ENCODE results near the gene DFFB. TPM values are rescaled to one million over a fixed set of nuclear protein-coding genes. Genes with fewer than 3 reads are reported as not detected.

The DFFB gene
- polyA plus RNA-seq, 6 donors from 2014 or later, result 2.7 to 10.2 (median 7.3) TPM

- Mint-ChIP-seq H3K27me3 (peaks cover 0 to 14% (median 7%) of the 10 kb centered on the region in 3 donors), H3K4me3 (peak overlapping the region in 2 of 8 donors; percentile 59 to 68), H3K4me1 (peaks cover 9 to 13% (median 12%) of the 10 kb centered on the region in 3 donors), H3K9me3 (no peaks in the 10 kb centered on the region), H3K27ac (peak overlapping the region in 1 of 6 donors; percentile 19), H3K36me3 (no peaks in the 10 kb centered on the region)
- DNase-seq (no peak), ATAC-seq (ENCODE audit: low read depth in 2 of 2) (no peak)
Observed at GRCh38 chr1:3905266-3905952, 48.1 kb downstream of the DFFB start.

GRCh38 chr1:3905953-3906671 lies 48.8 kb downstream of the DFFB start:
- H3K9me3 Mint-ChIP-seq, result no peaks in the 10 kb centered on the region
- ATAC-seq (ENCODE audit: low read depth in 2 of 2) (no peak), DNase-seq (no peak)
- peak overlapping the region in 2 of 8 donors; percentile 59 to 68 for H3K4me3 Mint-ChIP-seq
- H3K27me3 Mint-ChIP-seq, result peaks cover 0 to 14% (median 7%) of the 10 kb centered on the region in 3 donors
- H3K27ac Mint-ChIP-seq, result peak overlapping the region in 1 of 6 donors; percentile 32
- H3K4me1 Mint-ChIP-seq, result peaks cover 13 to 18% (median 15%) of the 10 kb centered on the region in 3 donors
- H3K36me3 Mint-ChIP-seq, result no peaks in the 10 kb centered on the region

GRCh38 chr1:3906672-3907020 lies 49.4 kb downstream of the DFFB start:
- H3K27ac Mint-ChIP-seq, result no peak overlapping the region
- no peak for DNase-seq

GRCh38 chr1:3907031-3907534 lies 49.8 kb downstream of the DFFB start:
- no peaks in the 10 kb centered on the region for H3K9me3 Mint-ChIP-seq
- peaks cover 10 to 27% (median 19%) of the 10 kb centered on the region in 3 donors for H3K4me1 Mint-ChIP-seq
- no peaks in the 10 kb centered on the region for H3K36me3 Mint-ChIP-seq
- H3K27me3 Mint-ChIP-seq, result peaks cover 0 to 14% (median 7%) of the 10 kb centered on the region in 3 donors
- peak overlapping the region in 1 of 6 donors; percentile 88 for H3K27ac Mint-ChIP-seq
- no peak overlapping the region for H3K4me3 Mint-ChIP-seq
- DNase-seq (no peak), ATAC-seq (ENCODE audit: low read depth in 2 of 2) (no peak)

More at GRCh38 chr1:3906672-3907020, 49.4 kb downstream of the DFFB start:
- peaks cover 10 to 24% (median 19%) of the 10 kb centered on the region in 3 donors for H3K4me1 Mint-ChIP-seq
- H3K9me3 Mint-ChIP-seq, result no peaks in the 10 kb centered on the region
- no peaks in the 10 kb centered on the region for H3K36me3 Mint-ChIP-seq
- H3K27me3 Mint-ChIP-seq, result peaks cover 0 to 14% (median 7%) of the 10 kb centered on the region in 3 donors
- no peak for ATAC-seq (ENCODE audit: low read depth in 2 of 2)
- H3K4me3 Mint-ChIP-seq, result no peak overlapping the region

- no peaks in the 10 kb centered on the region for H3K9me3 Mint-ChIP-seq
- H3K27ac Mint-ChIP-seq, result no peak overlapping the region
- ATAC-seq (ENCODE audit: low read depth in 2 of 2) (no peak), DNase-seq (no peak)
- peaks cover 10 to 27% (median 20%) of the 10 kb centered on the region in 3 donors for H3K4me1 Mint-ChIP-seq
- no peaks in the 10 kb centered on the region for H3K36me3 Mint-ChIP-seq
- peaks cover 0 to 14% (median 7%) of the 10 kb centered on the region in 3 donors for H3K27me3 Mint-ChIP-seq
- H3K4me3 Mint-ChIP-seq, result no peak overlapping the region
Observed at GRCh38 chr1:3907621-3908165, 50.4 kb downstream of the DFFB start.

GRCh38 chr1:3908886-3909517 lies 51.7 kb downstream of the DFFB start:
- Mint-ChIP-seq H3K36me3 (no peaks in the 10 kb centered on the region), H3K9me3 (no peaks in the 10 kb centered on the region), H3K27me3 (peaks cover 0 to 14% (median 7%) of the 10 kb centered on the region in 3 donors), H3K27ac (no peak overlapping the region), H3K4me1 (peaks cover 10 to 27% (median 20%) of the 10 kb centered on the region in 3 donors), H3K4me3 (peak overlapping the region in 1 of 8 donors; percentile 40)
- ATAC-seq (ENCODE audit: low read depth in 2 of 2) (no peak), DNase-seq (no peak)

- Mint-ChIP-seq H3K27me3 (peaks cover 0 to 14% (median 7%) of the 10 kb centered on the region in 3 donors), H3K9me3 (no peaks in the 10 kb centered on the region), H3K27ac (no peak overlapping the region), H3K4me1 (peaks cover 10 to 27% (median 20%) of the 10 kb centered on the region in 3 donors), H3K4me3 (peak overlapping the region in 2 of 8 donors; percentile 34 to 42), H3K36me3 (no peaks in the 10 kb centered on the region)
- ATAC-seq (ENCODE audit: low read depth in 2 of 2) (no peak), DNase-seq (no peak)
Observed at GRCh38 chr1:3909615-3910014, 52.3 kb downstream of the DFFB start.

GRCh38 chr1:3910049-3910731 lies 52.9 kb downstream of the DFFB start:
- Mint-ChIP-seq H3K4me3 (peak overlapping the region in 2 of 8 donors; percentile 34 to 54), H3K4me1 (peaks cover 10 to 27% (median 20%) of the 10 kb centered on the region in 3 donors), H3K36me3 (no peaks in the 10 kb centered on the region), H3K9me3 (no peaks in the 10 kb centered on the region), H3K27me3 (peaks cover 0 to 14% (median 7%) of the 10 kb centered on the region in 3 donors), H3K27ac (peak overlapping the region in 1 of 6 donors; percentile 70)
- no peak for DNase-seq
- peak; percentile 41 to 73 for ATAC-seq (ENCODE audit: low read depth in 2 of 2)

GRCh38 chr1:3910857-3911845 lies 53.9 kb downstream of the DFFB start:
- H3K4me1 Mint-ChIP-seq, result peaks cover 10 to 27% (median 20%) of the 10 kb centered on the region in 3 donors
- H3K4me3 Mint-ChIP-seq, result peak overlapping the region in 6 of 8 donors; percentile 34 to 66 (median 56)
- peaks cover 0 to 14% (median 7%) of the 10 kb centered on the region in 3 donors for H3K27me3 Mint-ChIP-seq
- no peaks in the 10 kb centered on the region for H3K9me3 Mint-ChIP-seq
- DNase-seq, result peak; percentile 72
- H3K36me3 Mint-ChIP-seq, result no peaks in the 10 kb centered on the region
- H3K27ac Mint-ChIP-seq, result peak overlapping the region in 2 of 6 donors; percentile 20 to 26
- ATAC-seq (ENCODE audit: low read depth in 2 of 2), result peak; percentile 74 to 85

- H3K27ac Mint-ChIP-seq, result peak overlapping the region in 2 of 6 donors; percentile 20 to 86
- H3K4me3 Mint-ChIP-seq, result no peak overlapping the region
- peaks cover 10 to 24% (median 20%) of the 10 kb centered on the region in 3 donors for H3K4me1 Mint-ChIP-seq
- peaks cover 0 to 14% (median 7%) of the 10 kb centered on the region in 3 donors for H3K27me3 Mint-ChIP-seq
- no peak for DNase-seq
- ATAC-seq (ENCODE audit: low read depth in 2 of 2), result no peak
- no peaks in the 10 kb centered on the region for H3K36me3 Mint-ChIP-seq
- no peaks in the 10 kb centered on the region for H3K9me3 Mint-ChIP-seq
Observed at GRCh38 chr1:3911981-3912808, 54.9 kb downstream of the DFFB start.
